Stimulated activated CD4-positive, alpha-beta T cell treated with anti-CD3 and anti-CD28 coated beads, Interleukin-2, amount 100 ng/mL, for 4 hours (primary cell): ENCODE measurements around the gene COL5A1.

Experiments used
- DNase-seq: peaks from one replicate; pipeline ENCODE4 v3.0.0-alpha.2; 2020; ENCODE audit warnings: low read depth

Gene COL5A1

DNA sequence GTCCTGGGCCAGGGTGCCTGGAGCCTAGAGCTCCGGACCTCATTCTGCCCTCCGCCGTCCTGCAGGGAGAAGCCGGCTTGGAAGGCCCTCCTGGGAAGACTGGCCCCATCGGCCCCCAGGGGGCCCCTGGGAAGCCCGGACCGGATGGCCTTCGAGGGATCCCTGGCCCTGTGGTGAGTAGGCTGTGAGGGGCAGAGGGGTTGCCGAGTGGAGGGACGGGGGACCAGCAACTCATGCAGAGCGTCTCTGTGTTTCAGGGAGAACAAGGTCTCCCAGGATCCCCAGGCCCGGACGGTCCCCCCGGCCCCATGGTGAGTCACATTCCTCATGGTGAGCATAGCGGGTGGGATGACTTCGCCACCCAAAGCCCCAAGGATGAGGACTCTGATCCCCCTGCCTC, 177.0 kb downstream of the COL5A1 start:
- no peak for DNase-seq

DNA sequence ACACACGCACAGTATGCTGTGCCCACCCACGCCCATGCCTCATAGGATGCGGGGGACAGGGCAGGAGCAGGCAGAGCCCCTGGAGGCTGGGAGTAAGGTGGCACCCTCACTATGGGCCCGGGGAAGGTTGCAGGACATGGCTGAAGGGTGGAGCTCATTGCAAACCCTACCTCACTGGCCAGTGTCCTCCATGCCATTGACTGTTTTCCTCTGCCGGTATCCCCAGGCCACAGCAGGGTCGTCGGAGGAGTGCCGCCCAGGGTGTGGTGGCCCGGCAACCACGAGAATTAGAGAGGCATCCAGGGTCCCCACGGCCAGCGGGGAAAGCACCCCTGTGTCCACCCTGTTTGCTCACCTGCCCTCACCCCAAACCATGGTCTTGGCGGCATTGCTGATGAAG, 179.3 kb downstream of the COL5A1 start:
- no peak for DNase-seq

DNA sequence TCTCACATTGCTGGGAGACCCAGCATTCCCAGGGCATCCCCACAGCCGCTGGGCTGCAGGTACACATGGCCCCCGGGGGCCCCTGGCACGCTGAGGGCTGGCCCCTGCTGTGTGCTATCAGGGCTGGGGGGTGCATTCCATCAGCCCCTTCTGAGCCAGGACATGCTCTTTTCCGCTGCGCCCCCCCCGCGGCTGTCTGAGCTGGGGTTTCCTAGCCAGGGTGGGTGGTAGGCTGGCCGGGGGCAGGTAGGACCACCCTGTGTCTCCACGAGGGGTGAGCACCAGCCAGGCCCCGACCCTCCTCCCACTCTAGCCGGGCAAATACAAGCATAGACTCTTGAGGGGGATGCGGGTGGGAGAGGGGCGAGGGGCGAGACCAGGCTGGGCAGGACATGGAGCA, 180.9 kb downstream of the COL5A1 start:
- DNase-seq, result no peak

DNA sequence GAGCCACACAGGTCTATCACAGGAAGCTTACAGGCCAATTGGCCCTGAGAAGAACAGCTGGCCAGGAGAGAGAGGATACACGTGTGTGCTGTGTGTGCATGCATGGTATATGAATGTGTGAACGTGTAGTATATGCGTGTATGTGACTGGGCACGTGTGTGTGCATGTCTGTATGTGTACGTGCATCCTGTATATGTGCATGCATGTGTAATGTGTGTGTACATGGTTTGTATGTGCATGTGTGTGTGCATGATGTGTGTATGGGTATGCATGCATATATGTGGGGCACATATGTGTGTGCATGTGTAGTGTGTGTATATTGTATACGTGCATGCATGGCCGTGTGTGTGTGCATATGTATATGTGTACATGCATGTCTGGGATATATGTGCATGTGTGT, 182.0 kb downstream of the COL5A1 start:
- DNase-seq, result no peak

DNA sequence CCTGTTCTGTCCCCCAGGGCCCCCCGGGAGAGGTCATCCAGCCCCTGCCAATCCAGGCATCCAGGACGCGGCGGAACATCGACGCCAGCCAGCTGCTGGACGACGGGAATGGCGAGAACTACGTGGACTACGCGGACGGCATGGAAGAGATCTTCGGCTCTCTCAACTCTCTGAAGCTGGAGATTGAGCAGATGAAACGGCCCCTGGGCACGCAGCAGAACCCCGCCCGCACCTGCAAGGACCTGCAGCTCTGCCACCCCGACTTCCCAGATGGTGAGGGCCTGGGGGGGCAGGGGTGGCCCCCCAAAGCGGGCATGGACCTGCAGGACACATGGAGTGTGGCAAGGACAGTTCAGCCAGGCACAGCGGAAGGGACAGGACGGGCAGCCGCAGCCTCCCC, 183.0 kb downstream of the COL5A1 start:
- DNase-seq, result no peak

DNA sequence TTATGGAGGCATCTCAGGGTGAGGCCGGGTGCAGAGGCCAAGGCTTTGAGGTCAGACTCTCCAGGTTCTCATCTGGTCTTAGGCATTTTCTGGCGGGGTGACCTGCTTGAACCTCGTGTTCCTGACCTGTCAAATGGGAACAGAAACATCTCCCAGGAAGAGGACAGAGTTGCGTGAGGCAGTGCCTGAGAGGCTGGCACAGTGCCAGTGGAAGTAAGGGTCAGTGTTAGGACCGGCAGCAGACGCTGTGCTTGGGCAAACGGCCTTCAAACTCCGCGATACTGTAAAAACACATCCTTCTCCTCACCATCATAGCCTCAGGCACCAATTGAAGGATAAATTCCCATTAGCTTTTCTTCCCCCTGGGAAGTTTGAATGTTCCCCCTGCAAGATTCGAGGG, 183.4 kb downstream of the COL5A1 start:
- no peak for DNase-seq

DNA sequence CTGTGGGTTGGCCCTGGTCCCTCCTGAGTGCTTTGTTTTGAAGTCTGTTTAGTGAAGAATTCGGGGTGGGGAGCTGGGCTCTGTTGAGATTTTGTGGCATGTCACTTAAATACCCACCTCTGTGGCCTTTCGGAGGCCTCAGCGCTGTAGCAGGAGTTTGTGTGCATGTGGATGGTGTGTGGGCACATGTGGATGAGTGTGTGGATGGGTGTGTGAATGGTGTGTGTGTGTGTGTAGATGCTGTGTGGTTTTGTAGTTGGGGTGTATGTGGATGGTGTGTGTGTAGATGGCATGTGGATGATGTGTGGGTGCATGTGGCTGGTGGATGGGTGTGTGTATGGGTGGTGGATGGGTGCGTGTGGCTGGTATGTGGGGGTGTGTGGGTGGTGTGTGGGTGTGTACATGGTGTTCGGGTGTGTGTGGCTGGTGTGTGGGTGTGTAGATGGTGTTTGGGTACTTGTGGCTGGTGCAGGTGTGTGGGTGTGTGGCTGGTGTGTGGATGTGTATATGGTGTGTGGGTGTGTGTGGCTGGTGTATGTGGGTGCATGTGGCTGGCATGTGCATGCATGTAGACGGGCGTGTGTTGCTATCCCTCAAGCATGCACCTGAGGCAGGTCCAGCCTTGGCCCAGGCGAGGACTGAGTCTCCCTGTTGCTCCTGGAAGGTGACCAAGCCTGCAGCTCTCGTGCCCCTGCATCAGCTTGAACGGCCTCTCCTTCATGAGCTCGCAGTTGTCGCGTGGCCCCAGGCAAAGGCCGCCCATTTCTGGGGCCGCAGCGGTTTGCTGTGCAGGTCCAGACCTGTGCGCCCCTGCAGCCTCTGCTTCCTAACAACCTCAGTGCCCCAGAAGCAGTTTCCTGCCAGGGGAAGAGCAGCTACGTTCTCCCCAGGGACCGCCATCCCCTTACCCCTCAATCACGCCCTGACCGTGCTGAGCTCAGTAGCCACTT, 185.0 kb downstream of the COL5A1 start:
- DNase-seq, result no peak

DNA sequence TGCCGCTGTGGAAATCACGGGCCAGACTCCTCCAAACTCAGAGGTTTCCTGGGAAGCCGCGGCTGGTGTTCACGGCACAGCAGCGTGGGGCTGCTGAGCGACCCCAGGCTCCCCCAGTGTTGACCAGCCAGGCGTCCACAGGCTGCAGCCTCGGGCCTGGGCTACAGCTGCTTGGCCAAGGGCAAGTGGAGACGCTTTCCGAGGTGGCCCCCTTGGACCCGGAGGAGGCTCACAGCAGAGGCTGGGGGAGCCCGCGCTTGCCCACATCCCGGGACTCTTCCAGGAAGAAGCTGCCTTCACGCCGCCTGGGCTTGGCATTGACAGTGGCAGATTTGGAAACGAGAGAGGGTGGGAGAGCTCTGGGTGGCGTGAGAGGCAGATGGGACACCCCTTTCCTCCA, 186.0 kb downstream of the COL5A1 start:
- no peak for DNase-seq

DNA sequence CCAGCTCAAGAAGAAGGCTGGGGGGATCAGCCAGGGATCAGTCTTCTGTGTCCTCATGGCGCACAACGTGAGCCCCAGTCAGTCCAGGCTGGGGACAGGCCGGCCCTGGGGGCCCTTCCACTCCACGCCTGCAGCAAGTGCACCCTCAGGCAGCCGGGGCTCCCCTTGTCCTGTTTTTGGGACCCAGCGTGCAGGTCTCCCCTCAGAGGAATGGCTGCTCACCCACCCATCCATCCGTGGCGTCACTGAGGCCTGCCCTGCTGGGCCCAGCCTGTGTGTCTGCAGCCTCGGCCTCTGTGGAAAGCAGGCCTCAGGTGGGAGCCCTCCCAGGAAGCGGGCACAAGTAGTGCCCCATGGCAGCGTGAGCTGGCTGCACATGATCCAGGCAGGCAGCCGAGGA, 186.4 kb downstream of the COL5A1 start:
- no peak for DNase-seq

DNA sequence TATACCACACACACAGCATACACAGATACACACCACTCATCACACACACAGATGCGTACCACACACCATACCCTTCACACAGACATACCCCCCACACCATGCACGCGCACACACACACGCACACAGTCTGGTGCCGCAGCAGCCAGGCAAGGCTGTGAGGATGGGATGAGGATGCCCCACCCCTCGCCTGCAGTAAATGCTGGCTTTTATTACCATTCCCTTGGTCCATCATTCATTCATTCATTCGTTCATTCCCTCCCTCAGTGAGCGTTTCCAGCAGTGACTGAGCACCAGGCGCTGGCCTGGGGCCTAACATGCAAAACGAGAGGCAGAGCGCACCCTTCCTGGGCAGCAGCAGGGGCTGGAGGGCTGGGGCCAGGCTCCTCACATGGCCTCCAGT, 187.3 kb downstream of the COL5A1 start:
- no peak for DNase-seq

DNA sequence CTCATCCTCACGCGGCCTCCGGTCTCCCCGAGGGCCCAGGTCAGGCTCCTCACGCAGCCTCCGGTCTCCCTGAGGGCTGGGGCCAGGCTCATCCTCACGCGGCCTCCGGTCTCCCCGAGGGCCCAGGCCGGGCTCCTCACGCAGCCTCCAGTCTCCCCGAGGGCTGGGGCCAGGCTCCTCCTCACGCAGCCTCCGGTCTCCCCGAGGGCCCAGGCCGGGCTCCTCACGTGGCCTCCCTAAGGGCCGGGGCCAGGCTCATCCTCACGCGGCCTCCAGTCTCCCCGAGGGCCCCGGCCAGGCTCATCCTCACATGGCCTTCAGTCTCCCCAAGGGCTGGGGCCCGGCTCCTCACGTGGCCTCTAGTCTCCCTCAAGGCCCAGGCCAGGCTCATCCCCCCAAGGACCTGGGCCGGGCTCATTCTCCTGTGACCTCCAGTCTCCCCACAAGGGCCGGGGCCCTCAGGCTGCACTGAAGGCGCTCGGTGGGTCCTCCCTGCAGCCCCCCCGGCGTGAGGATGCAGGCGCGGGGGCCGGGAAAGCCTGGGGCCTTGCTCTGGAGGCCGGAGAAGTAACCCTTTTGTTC, 187.8 kb downstream of the COL5A1 start:
- no peak for DNase-seq

DNA sequence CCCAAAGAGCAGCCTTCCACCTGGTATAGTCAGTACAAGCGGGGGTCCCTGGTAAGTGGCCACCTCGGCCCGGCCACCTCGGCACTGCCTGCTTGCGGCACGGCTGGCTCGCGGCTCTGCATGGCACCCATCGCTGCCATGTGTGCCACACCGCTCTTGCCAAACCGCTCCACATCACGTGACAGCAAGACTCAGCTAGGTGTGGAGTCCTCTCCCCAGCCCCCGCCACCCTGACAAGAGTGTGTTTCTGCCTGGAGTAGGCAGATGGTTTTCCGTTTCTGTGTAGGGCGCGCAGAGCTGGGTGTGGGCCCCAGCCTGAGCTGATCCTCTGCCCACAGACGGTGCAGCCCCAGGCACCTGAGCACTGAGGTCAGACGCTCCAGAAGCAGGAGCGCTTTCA, 188.5 kb downstream of the COL5A1 start:
- DNase-seq, result no peak

DNA sequence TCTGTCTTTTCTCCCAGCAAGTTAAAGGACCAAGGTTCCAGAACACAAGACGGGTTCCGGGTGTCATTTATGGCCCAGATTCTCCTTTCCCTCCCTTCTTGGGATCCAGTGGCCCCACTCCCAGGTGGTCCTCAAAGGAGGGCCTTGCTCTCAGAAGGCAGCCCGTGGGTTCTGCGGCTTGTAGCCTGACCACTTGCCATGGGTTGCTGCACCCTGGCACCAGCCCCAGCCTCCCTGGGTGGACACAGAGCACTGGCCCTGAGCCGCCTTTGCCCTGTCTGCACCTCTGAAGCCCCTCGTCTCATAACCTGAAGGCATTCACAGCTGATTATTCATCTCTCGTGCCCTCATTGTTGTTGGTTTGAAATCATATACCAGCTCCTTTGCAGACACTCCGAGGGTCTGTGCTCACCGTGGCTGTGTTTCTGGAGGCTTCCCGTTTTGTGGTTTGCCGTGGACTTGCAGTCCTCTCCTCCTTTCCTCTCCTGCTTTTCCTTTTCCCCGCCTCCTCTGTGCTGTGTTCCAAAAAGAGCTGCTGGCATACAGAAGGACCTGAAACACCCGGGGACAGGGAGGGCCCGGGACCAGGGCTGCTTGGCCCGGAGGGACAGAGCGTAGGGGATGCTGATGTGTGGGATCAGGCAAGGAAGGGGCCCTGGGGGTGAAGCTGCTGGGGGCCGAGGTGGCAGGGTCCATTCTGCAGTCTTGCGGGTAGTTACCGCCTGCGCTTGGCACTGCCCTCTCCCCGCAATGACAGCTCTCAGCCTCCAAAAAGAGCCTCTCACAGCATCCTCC, 189.5 kb downstream of the COL5A1 start:
- DNase-seq, result no peak

DNA sequence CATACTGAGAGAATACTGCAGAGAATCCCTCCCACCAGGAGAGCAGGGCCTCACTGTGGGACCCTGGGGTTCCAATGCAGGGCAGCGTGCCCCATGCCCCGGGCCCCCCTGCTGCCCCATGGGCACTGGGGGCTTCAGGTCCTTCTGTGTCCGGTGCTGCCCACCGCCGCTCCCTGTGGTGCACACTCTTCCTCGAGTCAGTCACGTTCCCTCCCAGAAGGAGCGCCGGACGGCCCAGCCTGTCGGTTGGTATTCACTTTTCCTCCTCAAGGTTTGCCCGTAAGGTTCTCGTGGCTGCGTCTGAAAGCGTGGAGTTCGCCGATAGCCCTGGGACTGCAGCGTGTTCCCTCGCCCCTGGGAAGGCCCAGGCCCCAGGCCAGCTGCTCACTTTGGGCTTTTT, 190.9 kb downstream of the COL5A1 start:
- no peak for DNase-seq

DNA sequence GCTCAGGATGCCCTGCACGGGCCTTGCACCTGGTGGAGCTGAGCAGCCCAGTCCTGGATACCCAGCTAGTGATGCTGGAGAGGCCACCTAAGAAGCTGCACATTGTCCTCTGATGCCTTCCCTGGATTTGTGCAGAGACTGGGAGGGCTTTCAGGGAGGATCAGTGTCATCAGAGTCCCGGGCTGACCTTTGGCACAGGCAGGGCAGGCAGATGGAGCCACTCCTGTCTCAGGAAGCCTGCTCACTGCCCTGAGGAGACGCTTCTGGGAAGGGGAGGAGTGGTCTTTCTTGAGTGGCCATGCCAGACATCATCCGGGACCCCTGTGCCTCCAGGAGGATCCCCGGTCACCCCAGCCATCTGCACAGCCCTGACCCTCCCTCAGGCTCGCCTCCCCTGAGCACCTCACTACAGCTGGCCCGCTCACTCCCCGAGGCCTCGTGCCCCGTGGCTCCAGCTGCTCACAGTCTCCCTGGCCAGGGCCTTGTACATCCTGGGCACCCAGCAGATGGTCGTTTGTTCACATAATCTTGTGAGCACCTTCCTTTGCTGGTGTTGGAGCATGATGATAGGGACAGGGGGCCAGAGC, 191.8 kb downstream of the COL5A1 start:
- no peak for DNase-seq

DNA sequence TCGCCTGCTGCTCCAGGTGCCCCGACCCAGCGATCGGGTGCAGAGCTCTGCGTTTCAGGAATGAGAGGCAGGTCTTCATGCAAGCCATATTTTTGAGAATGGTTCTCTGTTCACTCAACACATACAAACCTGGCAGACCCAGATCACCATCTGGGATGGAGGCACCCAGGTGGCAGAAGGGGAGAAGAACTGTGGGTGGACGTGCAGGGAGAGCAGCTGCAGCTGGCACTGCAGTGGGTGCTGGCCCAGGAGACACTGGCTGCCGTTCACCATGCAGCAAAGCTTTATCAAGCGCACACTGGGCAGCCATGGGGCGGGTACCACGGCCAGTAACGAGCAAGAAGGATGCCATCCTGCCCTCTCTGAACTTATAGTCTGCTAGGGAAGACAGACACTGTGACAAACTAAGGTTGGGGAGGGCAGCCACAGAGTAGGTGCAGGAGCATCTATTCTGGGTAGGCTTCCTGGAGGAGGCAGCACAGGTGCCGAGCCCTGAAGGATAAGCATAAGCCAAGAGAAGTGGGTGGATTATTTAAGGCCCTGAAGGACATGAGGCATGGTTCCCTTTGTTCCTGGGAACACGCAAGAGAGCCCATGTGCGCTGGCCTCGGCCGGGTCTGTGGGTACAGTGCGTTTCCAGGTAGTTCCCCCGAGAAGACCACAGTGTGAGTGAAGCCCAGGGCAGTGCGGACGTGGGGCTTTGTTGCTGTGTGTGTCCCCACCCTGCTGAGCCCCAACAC, 192.8 kb downstream of the COL5A1 start:
- no peak for DNase-seq

DNA sequence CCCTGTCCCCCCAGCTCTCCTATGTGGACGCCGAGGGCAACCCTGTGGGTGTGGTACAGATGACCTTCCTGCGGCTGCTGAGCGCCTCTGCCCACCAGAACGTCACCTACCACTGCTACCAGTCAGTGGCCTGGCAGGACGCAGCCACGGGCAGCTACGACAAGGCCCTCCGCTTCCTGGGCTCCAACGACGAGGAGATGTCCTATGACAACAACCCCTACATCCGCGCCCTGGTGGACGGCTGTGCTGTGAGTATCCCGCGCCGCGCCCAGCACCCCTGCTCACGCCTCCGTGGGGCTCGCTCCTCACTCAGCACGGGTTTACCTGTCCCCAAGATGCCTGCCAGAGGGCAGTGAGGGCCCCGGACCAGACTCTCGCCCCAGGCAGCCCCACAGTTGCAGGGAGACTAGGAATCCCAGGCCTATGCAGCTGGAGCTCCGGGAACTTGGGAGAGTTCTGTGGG, 193.4 kb downstream of the COL5A1 start:
- DNase-seq, result no peak

DNA sequence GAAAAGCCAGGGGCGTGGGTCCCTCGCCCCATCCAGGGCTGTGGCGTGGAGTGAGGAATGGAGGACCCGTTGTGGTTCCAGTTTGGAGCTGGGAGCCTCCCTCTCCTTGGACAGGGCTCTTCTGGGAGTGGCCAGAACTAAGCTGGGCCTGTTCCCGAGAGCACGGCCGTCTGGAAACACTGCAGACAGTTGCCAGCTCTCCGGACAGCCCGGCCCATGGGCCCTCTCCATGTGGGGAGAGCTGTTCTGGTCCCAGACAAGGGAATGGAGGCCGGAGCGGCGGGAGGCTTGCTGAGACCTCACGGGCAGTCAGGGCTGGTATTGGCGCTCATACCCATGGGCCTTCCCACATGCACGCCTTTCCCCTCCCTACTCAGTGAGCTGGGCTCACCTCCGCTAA, 193.8 kb downstream of the COL5A1 start:
- no peak for DNase-seq

DNA sequence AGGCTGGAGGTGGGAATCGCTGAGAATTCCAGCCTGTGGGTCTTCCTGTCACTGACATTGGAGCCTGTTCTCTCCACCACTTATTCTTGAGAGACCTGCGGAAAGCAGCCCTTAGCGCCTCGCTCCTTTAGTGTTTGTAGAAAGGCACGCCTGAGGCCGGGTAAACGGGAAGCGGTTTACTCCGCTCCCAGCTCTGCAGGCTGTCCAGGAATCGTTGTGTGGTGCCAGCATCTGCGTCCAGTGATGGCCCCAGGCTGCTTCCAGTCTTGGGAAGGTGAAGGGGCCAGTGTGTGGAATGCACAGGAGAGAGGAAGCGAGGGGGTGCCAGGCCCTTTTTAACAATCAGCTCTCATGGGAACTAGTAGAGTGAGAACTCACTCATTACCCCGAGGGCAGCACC, 194.4 kb downstream of the COL5A1 start:
- DNase-seq, result no peak

DNA sequence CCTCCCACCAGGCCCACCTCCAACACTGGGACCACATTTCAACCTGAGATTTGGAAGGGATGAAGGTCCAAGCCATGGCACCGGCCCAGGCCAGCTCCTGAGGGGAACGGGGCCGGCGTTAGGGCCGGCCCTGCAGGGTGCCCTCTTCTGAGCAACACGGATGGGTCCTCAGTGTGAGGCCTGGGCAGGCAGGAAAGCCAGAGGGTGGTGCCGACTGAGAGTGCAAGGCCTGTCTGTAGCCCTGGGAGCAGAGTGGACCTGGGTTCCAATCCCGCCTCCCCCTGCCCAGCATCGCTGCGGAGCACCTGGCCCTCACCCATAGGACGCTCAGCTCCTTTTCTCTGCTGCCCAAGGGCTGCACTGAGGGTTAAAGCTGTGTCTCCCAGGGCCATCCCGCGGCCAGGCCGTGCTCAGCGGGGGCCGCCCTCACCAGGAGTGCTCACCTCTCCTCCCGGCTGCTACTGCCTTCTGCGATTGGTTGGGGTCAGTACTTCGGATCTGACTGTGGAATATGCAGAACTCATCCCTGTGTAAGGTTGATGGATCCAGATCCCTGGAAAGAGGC, 194.9 kb downstream of the COL5A1 start:
- no peak for DNase-seq

DNA sequence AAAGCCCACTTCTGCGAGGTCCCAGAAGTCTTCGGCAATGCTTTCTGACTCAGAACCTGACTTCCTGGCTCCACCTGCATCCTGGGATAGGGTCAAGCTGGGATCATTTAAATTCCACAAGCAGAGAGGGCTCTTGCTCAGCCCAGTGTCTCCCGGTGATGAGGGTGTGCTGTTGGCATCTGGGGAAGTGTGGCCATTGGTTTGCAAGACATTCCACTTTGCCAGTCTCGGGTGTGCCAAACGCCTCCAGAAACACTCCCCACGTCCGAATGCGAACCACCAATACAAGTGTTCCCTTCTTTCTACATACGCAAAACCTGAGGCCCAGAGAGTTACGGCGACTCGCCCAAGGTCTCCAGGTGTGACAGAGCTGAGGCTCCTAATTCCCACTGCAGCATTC, 195.9 kb downstream of the COL5A1 start:
- DNase-seq, result no peak
